Natural killer cell (primary cell): ENCODE measurements around the gene ARID2. TPM values are rescaled to one million over a fixed set of nuclear protein-coding genes. Genes with fewer than 3 reads are reported as not detected.
A peak's percentile ranks its signal among the peaks of the same experiment; 100 is the strongest.

Source experiments
- ATAC-seq, 3 donors: fragments of 150-1000 bp in 2 of 3; fragments of 200-7000 bp in 1 of 3; cut with Tn5 transposase; 1 replicate in 1 of 3; 2 replicates in 2 of 3; pipeline ENCODE4 v1.10.0; 2021; ENCODE audit warnings: mild to moderate bottlenecking in 2 of 3, moderate library complexity in 2 of 3
- DNase-seq, 2 donors: peaks; one replicate each; pipeline versions ENCODE4 v3.0.0 to v3.0.0-alpha.2; 2013 to 2021; ENCODE audit warnings: mixed read lengths in 1 of 2
- H3K27ac ChIP-seq: one replicate; pipeline ENCODE4 v1.5.1; 2013; ENCODE audit warnings: mild to moderate bottlenecking, low read length
- H3K27me3 ChIP-seq: one replicate; pipeline ENCODE4 v1.6.1; 2013; ENCODE audit warnings: low read length; ENCODE audit not compliant: control insufficient read depth, insufficient read depth
- H3K36me3 ChIP-seq: one replicate; pipeline ENCODE4 v1.6.1; 2013; ENCODE audit warnings: low read length; ENCODE audit not compliant: control insufficient read depth, insufficient read depth
- H3K4me1 ChIP-seq: one replicate; pipeline ENCODE4 v1.6.1; 2013; ENCODE audit warnings: low read length; ENCODE audit not compliant: control insufficient read depth, insufficient read depth
- H3K4me3 ChIP-seq: one replicate; pipeline ENCODE4 v1.5.1; 2013; ENCODE audit warnings: low read length
- H3K9me3 ChIP-seq: one replicate; pipeline ENCODE4 v1.6.1; 2013; ENCODE audit warnings: low read length; ENCODE audit not compliant: control insufficient read depth, insufficient read depth
- H3K27ac Mint-ChIP-seq, 2 donors: one replicate each; pipeline ENCODE4 v1.8.0; 2022; ENCODE audit warnings: mild to moderate bottlenecking in 2 of 2, mixed read lengths in 2 of 2, moderate library complexity in 1 of 2
- H3K27me3 Mint-ChIP-seq, 2 donors: one replicate each; pipeline ENCODE4 v1.8.0; 2022; ENCODE audit warnings: low read depth in 2 of 2, mixed read lengths in 2 of 2
- H3K36me3 Mint-ChIP-seq: one replicate; pipeline ENCODE4 v1.8.0; 2022; ENCODE audit warnings: mixed read lengths
- H3K4me1 Mint-ChIP-seq, 2 donors: one replicate each; pipeline ENCODE4 v1.8.0; 2022; ENCODE audit warnings: mixed read lengths in 2 of 2
- H3K4me3 Mint-ChIP-seq: one replicate; pipeline ENCODE4 v1.8.0; 2022; ENCODE audit warnings: mild to moderate bottlenecking, moderate library complexity, mixed read lengths
- H3K9me3 Mint-ChIP-seq, 2 donors: one replicate each; pipeline ENCODE4 v1.8.0; 2022; ENCODE audit warnings: mixed read lengths in 2 of 2
- CTCF ChIP-seq: fragments of 200-600 bp; IDR thresholded peaks from one replicate; pipeline ENCODE4 v1.8.0; 2022; ENCODE audit warnings: antibody characterized with exemption
- WGBS: methylation state at CpG from one replicate; pipeline ENCODE4 v1.1.7; 2013; ENCODE audit warnings: missing lambda C conversion rate; ENCODE audit not compliant: insufficient coverage; 5-methylcytosine and 5-hydroxymethylcytosine counted together
- intact Hi-C: fragments of 100-400 bp; cut with micrococcal nuclease; formaldehyde crosslinking; loops from one replicate; pipeline ENCODE4 v1.14.2; 2022
- total RNA-seq, 4 donors: library from RNA; stranded (reverse); fragments of 120-200 nt in 1 of 4; gene quantifications; one replicate each; pipeline versions ENCODE4 v1.2.3 to v1.2.4, GENCODE V29; 2013 to 2022

Gene ARID2
- total RNA-seq, 3 donors from 2014 or later (not counting 1 experiment from before 2014, with no cell fraction given): 75.2 to 95.7 (median 79.8) TPM

DNA sequence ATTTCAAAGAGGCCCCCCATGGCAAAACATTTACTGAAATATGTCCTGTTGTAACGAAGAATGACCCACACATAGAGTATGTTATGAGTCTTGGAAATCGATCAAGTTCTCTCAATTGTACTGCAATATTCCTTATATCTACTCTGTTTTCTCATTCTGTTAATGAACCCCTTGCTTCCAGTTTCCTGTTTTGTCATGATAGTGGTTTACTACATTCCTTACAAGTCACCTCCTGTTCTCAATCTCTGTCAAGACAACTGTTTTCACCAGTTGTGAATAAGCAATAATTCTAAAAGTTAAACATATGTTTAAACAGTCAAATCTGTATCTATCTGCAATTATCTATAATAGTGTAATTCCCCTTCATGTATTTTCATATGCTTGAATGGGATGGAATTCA lies 16.4 kb upstream of the ARID2 start:
- Mint-ChIP-seq H3K9me3 (no peaks in the 10 kb centered on the region), H3K36me3 (no peaks in the 10 kb centered on the region), H3K4me3 (no peak overlapping the region), H3K27ac (no peak overlapping the region), H3K27me3 (no peaks in the 10 kb centered on the region), H3K4me1 (peaks cover 32 to 45% of the 10 kb centered on the region in 2 donors)
- no peaks in the 10 kb centered on the region for H3K36me3 ChIP-seq
- H3K27me3 ChIP-seq: no peaks in the 10 kb centered on the region
- H3K9me3 ChIP-seq: no peaks in the 10 kb centered on the region
- DNase-seq (no peak), ATAC-seq (no peak)
- intact Hi-C loops: no loop called here
- no peak overlapping the region for H3K27ac ChIP-seq
- TF ChIP-seq CTCF: no peak
- 90% methylated on average over 2 of the region's 2 CpGs for WGBS
- no peak overlapping the region for H3K4me3 ChIP-seq
- no peaks in the 10 kb centered on the region for H3K4me1 ChIP-seq

DNA sequence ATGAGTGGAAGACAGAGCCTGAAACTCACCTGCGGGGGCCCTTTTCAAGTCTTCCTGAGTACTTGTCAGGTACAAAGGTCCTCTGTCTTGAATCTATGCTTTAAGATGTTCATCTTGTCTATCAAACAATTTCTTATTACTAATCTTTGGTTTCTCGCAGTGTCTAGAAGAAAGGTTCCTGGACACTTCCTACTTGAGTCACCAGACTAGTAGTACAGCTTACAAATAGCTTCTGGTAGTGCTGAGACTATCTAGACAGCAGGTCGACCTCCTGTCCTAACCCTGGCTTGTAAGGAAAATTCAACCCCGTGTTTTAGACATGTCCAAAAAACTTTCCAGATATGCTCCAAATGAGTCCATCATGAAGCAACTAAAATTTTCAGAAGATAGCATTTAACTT lies 11.2 kb upstream of the ARID2 start:
- Mint-ChIP-seq H3K27ac (peak overlapping the region; percentile 72 to 78), H3K27me3 (no peaks in the 10 kb centered on the region), H3K9me3 (no peaks in the 10 kb centered on the region), H3K36me3 (no peaks in the 10 kb centered on the region), H3K4me3 (no peak overlapping the region), H3K4me1 (peaks cover 62 to 77% of the 10 kb centered on the region in 2 donors)
- intact Hi-C loops: no loop called here
- no peak overlapping the region for H3K4me3 ChIP-seq
- TF ChIP-seq CTCF: no peak
- peaks cover 3% of the 10 kb centered on the region for H3K36me3 ChIP-seq
- no peak for DNase-seq
- H3K9me3 ChIP-seq: no peaks in the 10 kb centered on the region
- H3K27me3 ChIP-seq: no peaks in the 10 kb centered on the region
- 96% methylated on average over 4 of the region's 4 CpGs for whole genome bisulfite sequencing
- no peak for ATAC-seq
- no peak overlapping the region for H3K27ac ChIP-seq
- peaks cover 6% of the 10 kb centered on the region for H3K4me1 ChIP-seq

GRCh38 chr12:45720069-45720468 lies 9.4 kb upstream of the ARID2 start:
- Histone ChIP-seq H3K4me1 (peaks cover 12% of the 10 kb centered on the region), H3K36me3 (peaks cover 3% of the 10 kb centered on the region), H3K27ac (no peak overlapping the region), H3K27me3 (no peaks in the 10 kb centered on the region), H3K9me3 (no peaks in the 10 kb centered on the region), H3K4me3 (no peak overlapping the region)
- Mint-ChIP-seq H3K27ac (peak overlapping the region in 1 of 2 donors; percentile 78), H3K27me3 (no peaks in the 10 kb centered on the region), H3K9me3 (no peaks in the 10 kb centered on the region), H3K4me1 (peaks cover 53 to 67% of the 10 kb centered on the region in 2 donors), H3K36me3 (no peaks in the 10 kb centered on the region), H3K4me3 (no peak overlapping the region)
- ATAC-seq (no peak), DNase-seq (no peak)
- intact Hi-C loops: no loop called here
- TF ChIP-seq CTCF: no peak
- 100% methylated on average over 1 of the region's 2 CpGs for WGBS

- Histone ChIP-seq H3K27ac (no peak overlapping the region), H3K27me3 (no peaks in the 10 kb centered on the region), H3K4me1 (peaks cover 13% of the 10 kb centered on the region), H3K36me3 (peaks cover 3% of the 10 kb centered on the region), H3K9me3 (no peaks in the 10 kb centered on the region), H3K4me3 (no peak overlapping the region)
- Mint-ChIP-seq H3K9me3 (no peaks in the 10 kb centered on the region), H3K27ac (peak overlapping the region in 1 of 2 donors; percentile 5), H3K36me3 (no peaks in the 10 kb centered on the region), H3K4me1 (peaks cover 60 to 78% of the 10 kb centered on the region in 2 donors), H3K27me3 (no peaks in the 10 kb centered on the region), H3K4me3 (peak overlapping the region; percentile 51)
- no peak for DNase-seq
- TF ChIP-seq CTCF: no peak
- no CpG with 5 or more reads among the region's 2 CpGs for WGBS
- no peak for ATAC-seq
- intact Hi-C loops: no loop called here
Measured at GRCh38 chr12:45721369-45721768, 8.1 kb upstream of the ARID2 start.
